Panc1 (cell line): ENCODE results near the gene RSPO4. TPM values are rescaled to one million over a fixed set of nuclear protein-coding genes. Genes with fewer than 3 reads are reported as not detected.

Experiments
- ATAC-seq: fragments of 200-7000 bp; cut with Tn5 transposase; 2 replicates; pipeline ENCODE4 v1.9.1; 2020; ENCODE audit warnings: mild to moderate bottlenecking, moderate library complexity
- BruUV-seq: library from RNA; stranded (reverse); fragments of 400-500 nt; replicated peaks from 2 replicates; lab custom pipeline; 2021; lab: Mats Ljungman, UMichigan
- CTCF ChIA-PET: fragments of 300-600 bp; sonication (Branson Sonifier 250); formaldehyde crosslinking; loops from one replicate; lab custom pipeline; 2022; ENCODE audit warnings: antibody characterized with exemption; lab: Charles Lee
- POLR2A ChIA-PET: fragments of 300-600 bp; sonication (Branson Sonifier 250); formaldehyde crosslinking; loops from one replicate; lab custom pipeline; 2022; ENCODE audit warnings: antibody characterized with exemption; lab: Charles Lee
- DNase-seq: peaks from one replicate; pipeline ENCODE4 v3.0.0-alpha.2; 2010; ENCODE audit warnings: low read depth, low spot score
- H3K27ac ChIP-seq: 2 replicates; pipeline ENCODE4 v1.5.1; 2011; ENCODE audit warnings: mild to moderate bottlenecking, low read length, inconsistent platforms
- H3K27me3 ChIP-seq: fragments of 200-500 bp; sonication (Bioruptor generic); 2 replicates; pipeline ENCODE4 v1.6.0; 2014; ENCODE audit warnings: low read length, inconsistent platforms; ENCODE audit not compliant: control insufficient read depth, insufficient read depth
- H3K36me3 ChIP-seq: fragments of 200-500 bp; sonication (Bioruptor generic); 2 replicates; pipeline ENCODE4 v1.5.1; 2014; ENCODE audit warnings: inconsistent platforms, mild to moderate bottlenecking, low read length, moderate library complexity; ENCODE audit not compliant: control insufficient read depth, insufficient read depth
- H3K4me1 ChIP-seq: 2 replicates; pipeline ENCODE4 v1.5.1; 2011; ENCODE audit warnings: inconsistent platforms, mild to moderate bottlenecking, low read length, moderate library complexity; ENCODE audit not compliant: control insufficient read depth, insufficient read depth
- H3K4me3 ChIP-seq, 2 experiments: 2 replicates each; pipeline ENCODE4 v1.5.1; 2011 to 2012; ENCODE audit warnings: low read depth in 2 of 2, low read length in 2 of 2, mild to moderate bottlenecking in 2 of 2, inconsistent platforms in 1 of 2, moderate library complexity in 1 of 2
- H3K9me3 ChIP-seq: fragments of 200-500 bp; sonication (Bioruptor generic); 2 replicates; pipeline ENCODE4 v1.5.1; 2014; ENCODE audit warnings: low read depth, mild to moderate bottlenecking, inconsistent platforms, low read length, moderate library complexity; ENCODE audit not compliant: control insufficient read depth, insufficient read depth
- CTCF ChIP-seq: fragments of 450-650 bp; IDR thresholded peaks from 2 replicates; pipeline ENCODE4 v1.5.1; 2017; ENCODE audit warnings: mild to moderate bottlenecking
- POLR2AphosphoS5 ChIP-seq: IDR thresholded peaks from 2 replicates; pipeline ENCODE4 v1.6.1; 2012; ENCODE audit warnings: mild to moderate bottlenecking, low read depth, low read length, moderate library complexity
- REST ChIP-seq, 2 experiments: IDR thresholded peaks; 2 replicates each; pipeline ENCODE4 v1.6.1; 2011 to 2012; ENCODE audit warnings: low read depth in 2 of 2, control low read depth in 1 of 2, low read length in 1 of 2, mild to moderate bottlenecking in 1 of 2, moderate library complexity in 1 of 2; ENCODE audit not compliant: insufficient read depth in 1 of 2
- SIN3A ChIP-seq: IDR thresholded peaks from 2 replicates; pipeline ENCODE4 v1.6.1; 2012; ENCODE audit warnings: low read depth, mild to moderate bottlenecking, low read length, moderate library complexity, borderline replicate concordance; ENCODE audit not compliant: insufficient read depth
- TCF7L2 ChIP-seq: IDR thresholded peaks from 2 replicates; pipeline ENCODE4 v1.6.1; 2011; ENCODE audit warnings: mild to moderate bottlenecking, low read depth, low read length, inconsistent platforms
- in situ Hi-C: cut with HindIII; loops from 2 replicates; pipeline ENCODE4 v1.10.0; 2016; ENCODE audit warnings: low sequenced_read_pairs, low pct_unique_long_range_greater_than_20kb
- intact Hi-C: fragments of 100-400 bp; cut with micrococcal nuclease; formaldehyde crosslinking; loops from one replicate; pipeline ENCODE4 v1.10.0; 2022; ENCODE audit not compliant: unreplicated experiment
- total RNA-seq: library from RNA; stranded (reverse); gene quantifications from one replicate; pipeline ENCODE4 v1.2.1, GENCODE V29; 2021; ENCODE audit not compliant: unreplicated experiment

Gene RSPO4
- total RNA-seq, 1 experiment from 2014 or later: 0.54 TPM

DNA sequence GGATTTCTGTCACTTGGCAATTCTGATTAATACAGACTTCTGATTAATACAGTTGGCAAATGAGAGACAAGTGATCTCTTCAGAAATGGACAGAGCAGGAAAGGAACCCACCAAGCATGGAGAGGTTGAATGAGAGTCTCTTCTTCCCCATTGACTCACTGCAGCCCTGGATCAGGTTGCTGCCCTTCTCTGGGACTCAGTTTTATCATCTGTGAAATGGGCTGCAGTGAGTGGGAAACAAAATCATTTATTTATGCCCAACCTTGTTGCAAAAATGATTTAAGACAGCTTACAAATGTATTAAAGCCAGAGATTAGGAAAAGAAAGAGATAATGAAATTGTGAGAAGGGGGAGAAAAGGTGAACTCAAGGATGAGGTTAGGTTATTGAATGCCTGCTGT, 20.8 kb upstream of the RSPO4 start:
- H3K36me3 ChIP-seq: no peaks in the 10 kb centered on the region
- no peak overlapping the region for H3K27ac ChIP-seq
- no peak for ATAC-seq
- in situ Hi-C loops (no loop called here), intact Hi-C loops (no loop called here)
- no peak for DNase-seq
- H3K4me1 ChIP-seq: no peaks in the 10 kb centered on the region
- no peak overlapping the region for H3K4me3 ChIP-seq
- POLR2A ChIA-PET: no interaction called here
- no peaks in the 10 kb centered on the region for H3K9me3 ChIP-seq
- TF ChIP-seq CTCF (no peak), TCF7L2 (no peak), REST (IDR thresholded peaks at IDR 0.05; ENCODE audit: insufficient read depth in 1 of 2, low read depth in 2 of 2, low read length in 1 of 2) (no peak), POLR2AphosphoS5 (no peak), SIN3A (no peak)
- CTCF ChIA-PET: no interaction called here
- peaks cover 20% of the 10 kb centered on the region for H3K27me3 ChIP-seq
- BruUV-seq: no TSS peak

DNA sequence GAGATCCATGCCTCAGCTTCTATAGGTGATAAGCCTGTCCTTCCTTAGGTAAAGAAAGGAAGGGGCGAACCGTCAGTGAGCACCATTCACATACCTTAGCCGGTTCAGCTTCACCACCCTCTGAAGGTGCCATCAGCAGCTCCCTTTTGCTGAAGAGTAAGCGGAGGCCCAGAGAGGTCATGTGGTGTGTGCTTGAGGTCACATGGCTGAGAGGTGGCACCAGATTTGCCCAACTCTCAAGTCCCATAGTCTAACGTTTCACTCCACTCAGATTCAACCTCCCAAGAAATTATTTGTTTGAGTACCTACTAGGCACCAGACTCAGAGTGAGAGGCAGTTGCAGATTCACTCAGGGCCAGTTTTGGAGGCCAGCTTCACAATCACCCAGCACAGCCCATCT, 18.5 kb upstream of the RSPO4 start:
- POLR2A ChIA-PET: interaction anchor here (0.6 kb wide), 1 partner anchor 155 kb away, joined by 4 read pairs; no protein-coding TSS in a partner anchor
- CTCF ChIA-PET: no interaction called here
- Histone ChIP-seq H3K36me3 (no peaks in the 10 kb centered on the region), H3K27ac (no peak overlapping the region), H3K27me3 (peaks cover 20% of the 10 kb centered on the region), H3K4me3 (no peak overlapping the region), H3K4me1 (no peaks in the 10 kb centered on the region), H3K9me3 (no peaks in the 10 kb centered on the region)
- BruUV-seq: no TSS peak
- in situ Hi-C loops: no loop called here
- no peak for DNase-seq
- TF ChIP-seq REST (IDR thresholded peaks at IDR 0.05; ENCODE audit: insufficient read depth in 1 of 2, low read depth in 2 of 2, low read length in 1 of 2) (no peak), SIN3A (no peak), TCF7L2 (no peak), CTCF (no peak), POLR2AphosphoS5 (no peak)
- no peak for ATAC-seq
- intact Hi-C loops: no loop called here
